Measurements from ENCODE around the gene TNFRSF9.

Gene TNFRSF9

DNA sequence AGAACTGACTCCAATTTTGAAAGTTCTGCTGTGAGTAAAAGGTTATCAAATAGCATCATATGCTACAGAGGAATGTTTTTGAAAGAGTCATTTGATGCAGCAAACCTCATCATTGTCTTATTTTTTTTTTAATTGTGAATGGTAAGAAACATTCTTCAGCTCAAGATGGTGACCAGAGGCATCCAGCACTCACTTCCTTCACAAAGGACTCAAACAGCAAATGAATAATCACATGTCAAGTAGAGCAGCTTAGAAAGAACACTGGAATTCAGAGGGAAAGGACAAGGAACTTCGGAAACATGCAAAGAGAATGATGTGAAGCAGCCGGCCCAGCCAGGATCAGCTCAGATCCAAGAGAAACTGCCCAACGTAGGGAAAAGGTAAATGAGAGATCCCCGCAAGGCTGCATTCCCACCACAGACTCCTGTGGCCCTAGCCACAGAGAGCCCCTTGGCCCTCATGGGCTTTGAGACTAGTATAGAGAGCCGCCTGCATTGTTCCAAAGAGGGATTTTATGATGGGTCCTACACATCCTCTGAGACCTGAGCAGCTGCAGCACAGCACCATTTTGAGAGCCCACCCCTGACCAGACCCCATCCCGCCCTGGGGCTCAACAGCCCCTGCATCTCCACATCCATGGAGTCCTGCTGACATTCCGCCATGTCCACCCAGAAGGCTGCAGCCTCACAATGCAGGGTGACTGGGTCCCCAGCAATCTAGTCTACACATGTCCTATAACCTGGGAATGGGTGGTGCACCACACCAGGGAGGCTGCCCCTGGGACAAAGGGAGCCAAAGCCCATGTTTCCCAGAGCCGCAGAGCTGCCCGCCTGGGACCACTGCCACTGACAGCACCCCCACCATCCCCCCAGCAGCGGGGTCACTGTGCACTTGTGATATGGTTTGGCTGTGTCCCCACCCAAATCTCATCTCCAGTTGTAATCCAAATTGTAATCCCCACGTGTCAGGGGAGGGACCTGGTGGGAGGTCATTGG, 66.5 kb downstream of the TNFRSF9 start:
- H3K36me3 ChIP-seq (ENCODE audit: insufficient read depth), result no peaks in the 10 kb centered on the region
- H2AFZ ChIP-seq (ENCODE audit: low read depth), result no peak overlapping the region
- no peaks in the 10 kb centered on the region for H3K79me2 ChIP-seq (ENCODE audit: insufficient read depth, low read depth)

DNA sequence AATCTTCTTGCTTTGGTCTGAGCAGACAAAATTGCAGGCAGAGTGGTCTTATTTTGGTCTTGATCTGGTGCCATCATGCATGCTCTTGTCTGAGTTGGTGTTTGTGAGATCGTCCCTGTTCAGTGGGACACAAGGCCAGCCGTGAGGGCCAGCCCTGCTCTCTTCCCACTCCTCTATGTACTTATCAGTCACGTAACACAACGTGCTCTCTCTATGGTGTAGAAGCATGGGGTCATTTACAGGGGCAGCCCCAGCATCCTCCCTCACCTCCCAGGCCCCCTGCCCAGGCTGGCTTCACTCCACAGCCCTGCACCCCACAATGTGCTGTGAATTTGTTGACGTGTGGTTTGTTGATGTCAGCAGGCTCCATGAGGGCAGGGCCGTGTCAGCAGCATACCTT, 69.5 kb downstream of the TNFRSF9 start:
- no peak overlapping the region for H3K4me2 ChIP-seq
- no peak overlapping the region for H3K9ac ChIP-seq
- no peaks in the 10 kb centered on the region for H3K27me3 ChIP-seq (ENCODE audit: insufficient read depth, low read depth)
- no peaks in the 10 kb centered on the region for H3K79me2 ChIP-seq (ENCODE audit: insufficient read depth, low read depth)
- TF ChIP-seq, protein P1, sequence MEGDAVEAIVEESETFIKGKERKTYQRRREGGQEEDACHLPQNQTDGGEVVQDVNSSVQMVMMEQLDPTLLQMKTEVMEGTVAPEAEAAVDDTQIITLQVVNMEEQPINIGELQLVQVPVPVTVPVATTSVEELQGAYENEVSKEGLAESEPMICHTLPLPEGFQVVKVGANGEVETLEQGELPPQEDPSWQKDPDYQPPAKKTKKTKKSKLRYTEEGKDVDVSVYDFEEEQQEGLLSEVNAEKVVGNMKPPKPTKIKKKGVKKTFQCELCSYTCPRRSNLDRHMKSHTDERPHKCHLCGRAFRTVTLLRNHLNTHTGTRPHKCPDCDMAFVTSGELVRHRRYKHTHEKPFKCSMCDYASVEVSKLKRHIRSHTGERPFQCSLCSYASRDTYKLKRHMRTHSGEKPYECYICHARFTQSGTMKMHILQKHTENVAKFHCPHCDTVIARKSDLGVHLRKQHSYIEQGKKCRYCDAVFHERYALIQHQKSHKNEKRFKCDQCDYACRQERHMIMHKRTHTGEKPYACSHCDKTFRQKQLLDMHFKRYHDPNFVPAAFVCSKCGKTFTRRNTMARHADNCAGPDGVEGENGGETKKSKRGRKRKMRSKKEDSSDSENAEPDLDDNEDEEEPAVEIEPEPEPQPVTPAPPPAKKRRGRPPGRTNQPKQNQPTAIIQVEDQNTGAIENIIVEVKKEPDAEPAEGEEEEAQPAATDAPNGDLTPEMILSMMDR (conservative IDR thresholded peaks at IDR 0.05; ENCODE audit: low read depth, low read length), result no peak
- H3K36me3 ChIP-seq (ENCODE audit: insufficient read depth), result no peaks in the 10 kb centered on the region
- H4K20me1 ChIP-seq (ENCODE audit: insufficient read depth), result no peaks in the 10 kb centered on the region
- H2AFZ ChIP-seq (ENCODE audit: low read depth), result no peak overlapping the region
- H3K4me1 ChIP-seq (ENCODE audit: low read depth, poor library complexity, severe bottlenecking), result no peaks in the 10 kb centered on the region
- no peak overlapping the region for H3K27ac ChIP-seq
- no peak overlapping the region for H3K4me3 ChIP-seq (IDR thresholded peaks at IDR 0.05; ENCODE audit: insufficient read depth, low read depth, low read length)

More for the DNA sequence above, 66.5 kb downstream of the TNFRSF9 start:
- Histone ChIP-seq H3K27ac (no peak overlapping the region), H3K4me3 (IDR thresholded peaks at IDR 0.05; ENCODE audit: insufficient read depth, low read depth, low read length) (no peak overlapping the region), H3K27me3 (ENCODE audit: insufficient read depth, low read depth) (no peaks in the 10 kb centered on the region), H3K9ac (no peak overlapping the region), H3K4me2 (no peak overlapping the region), H4K20me1 (ENCODE audit: insufficient read depth) (no peaks in the 10 kb centered on the region), H3K4me1 (ENCODE audit: low read depth, poor library complexity, severe bottlenecking) (no peaks in the 10 kb centered on the region)
- TF ChIP-seq, protein P1 (conservative IDR thresholded peaks at IDR 0.05; ENCODE audit: low read depth, low read length), result no peak

DNA sequence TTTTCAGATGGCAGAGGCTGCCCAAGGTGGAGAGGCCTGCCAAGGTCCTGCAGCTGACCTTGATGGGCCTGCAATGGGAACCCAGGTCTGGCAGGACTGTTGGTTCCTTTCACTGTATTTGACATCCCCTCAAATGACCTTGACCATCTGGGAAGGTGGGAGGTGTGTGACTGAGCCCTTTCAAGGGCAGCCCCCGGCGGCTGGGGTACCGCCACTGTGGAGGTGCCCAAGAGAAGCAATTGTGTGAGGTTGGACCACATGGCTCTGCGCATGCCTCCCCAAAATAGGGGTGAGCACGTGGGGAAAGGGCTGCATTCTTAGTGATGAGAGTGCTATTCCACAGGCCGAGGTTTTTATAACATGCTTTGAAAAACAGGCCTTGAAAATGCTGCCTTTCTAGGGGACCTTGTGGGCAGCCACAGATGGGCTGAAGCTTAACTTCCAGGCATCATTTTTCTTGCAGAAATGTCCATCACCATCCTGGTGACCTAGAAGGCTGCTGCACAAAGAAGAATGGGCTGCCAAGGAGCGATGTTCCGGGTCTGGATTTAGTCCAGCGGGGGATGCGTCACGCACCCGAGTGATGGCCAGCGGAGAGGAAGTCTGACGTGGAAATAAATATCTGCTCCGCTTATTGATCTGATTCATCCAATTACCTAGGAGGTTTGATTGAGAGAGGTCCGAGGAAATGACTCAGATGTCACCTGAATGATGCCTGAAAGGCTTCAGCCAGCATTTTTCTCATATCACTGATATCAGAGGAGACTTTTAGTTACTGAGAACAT, 71.3 kb downstream of the TNFRSF9 start:
- Histone ChIP-seq H3K27ac (no peak overlapping the region), H3K4me2 (no peak overlapping the region), H3K9ac (no peak overlapping the region)

DNA sequence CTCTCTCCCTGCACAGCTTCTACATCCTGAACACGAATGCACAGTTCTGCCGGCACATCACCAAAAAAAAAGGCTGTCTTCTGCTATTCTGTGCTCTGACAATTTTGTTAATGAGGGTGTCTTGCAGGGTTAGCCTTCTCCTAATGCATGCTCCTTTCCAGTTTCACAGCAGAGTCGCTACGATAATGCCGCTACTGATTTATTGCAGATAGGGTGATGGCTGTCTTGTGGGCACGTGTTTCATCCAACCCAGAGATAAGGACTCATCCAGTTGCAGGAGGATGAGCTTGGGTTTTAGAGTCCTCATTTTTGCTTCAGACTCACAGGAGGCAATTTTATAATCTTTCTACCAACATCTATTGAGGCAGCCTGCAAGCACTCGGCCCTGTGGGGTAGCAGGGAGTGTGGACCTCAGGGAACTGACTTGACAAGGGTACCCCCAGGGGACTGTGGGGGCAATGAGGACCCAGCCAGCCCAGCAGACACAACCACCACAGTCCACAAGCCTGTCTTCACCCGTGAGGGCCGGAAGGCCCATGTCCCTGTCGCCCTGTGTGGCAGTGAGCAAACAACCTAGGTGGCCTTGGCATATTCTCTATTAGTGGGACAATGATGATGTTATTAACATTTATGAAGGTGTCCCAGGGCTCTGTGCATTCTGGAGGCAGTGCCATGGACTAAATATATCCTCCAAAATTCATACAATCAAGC, 72.4 kb downstream of the TNFRSF9 start:
- Histone ChIP-seq H3K4me1 (ENCODE audit: low read depth, poor library complexity, severe bottlenecking) (no peaks in the 10 kb centered on the region), H3K4me2 (no peak overlapping the region), H3K79me2 (ENCODE audit: insufficient read depth, low read depth) (no peaks in the 10 kb centered on the region), H4K20me1 (ENCODE audit: insufficient read depth) (no peaks in the 10 kb centered on the region), H3K27me3 (ENCODE audit: insufficient read depth, low read depth) (no peaks in the 10 kb centered on the region), H3K36me3 (ENCODE audit: insufficient read depth) (no peaks in the 10 kb centered on the region), H2AFZ (ENCODE audit: low read depth) (no peak overlapping the region), H3K27ac (no peak overlapping the region), H3K9ac (no peak overlapping the region), H3K4me3 (IDR thresholded peaks at IDR 0.05; ENCODE audit: insufficient read depth, low read depth, low read length) (no peak overlapping the region)
- TF ChIP-seq, protein P1 (conservative IDR thresholded peaks at IDR 0.05; ENCODE audit: low read depth, low read length), result no peak

More for the DNA sequence above, 71.3 kb downstream of the TNFRSF9 start:
- Histone ChIP-seq H2AFZ (ENCODE audit: low read depth) (no peak overlapping the region), H4K20me1 (ENCODE audit: insufficient read depth) (no peaks in the 10 kb centered on the region), H3K4me3 (IDR thresholded peaks at IDR 0.05; ENCODE audit: insufficient read depth, low read depth, low read length) (no peak overlapping the region), H3K79me2 (ENCODE audit: insufficient read depth, low read depth) (no peaks in the 10 kb centered on the region), H3K4me1 (ENCODE audit: low read depth, poor library complexity, severe bottlenecking) (no peaks in the 10 kb centered on the region), H3K36me3 (ENCODE audit: insufficient read depth) (no peaks in the 10 kb centered on the region), H3K27me3 (ENCODE audit: insufficient read depth, low read depth) (no peaks in the 10 kb centered on the region)
- TF ChIP-seq, protein P1 (conservative IDR thresholded peaks at IDR 0.05; ENCODE audit: low read depth, low read length), result no peak

Measured in KMS-11 (cell line).